Rectal smooth muscle tissue (tissue), 1 donor: ENCODE data around the gene STK38L.

Experiments used
- H3K27ac ChIP-seq: one replicate; pipeline ENCODE4 v1.7.0; 2013; ENCODE audit warnings: low read depth, low read length, inconsistent platforms
- H3K27me3 ChIP-seq: one replicate; pipeline ENCODE4 v1.7.0; 2013; ENCODE audit warnings: low read length; ENCODE audit not compliant: control insufficient read depth, insufficient read depth
- H3K36me3 ChIP-seq: one replicate; pipeline ENCODE4 v1.7.0; 2013; ENCODE audit warnings: low read length; ENCODE audit not compliant: control insufficient read depth, insufficient read depth
- H3K4me1 ChIP-seq: one replicate; pipeline ENCODE4 v1.7.0; 2013; ENCODE audit warnings: low read length; ENCODE audit not compliant: control insufficient read depth, insufficient read depth
- H3K4me3 ChIP-seq: one replicate; pipeline ENCODE4 v1.7.0; 2013; ENCODE audit warnings: low read length
- H3K9ac ChIP-seq: one replicate; pipeline ENCODE4 v1.7.0; 2013; ENCODE audit warnings: low read length

Gene STK38L

GRCh38 chr12:27347779-27348178, 103.7 kb downstream of the STK38L start:
- no peaks in the 10 kb centered on the region for H3K36me3 ChIP-seq
- no peak overlapping the region for H3K9ac ChIP-seq
- no peak overlapping the region for H3K27ac ChIP-seq
- no peaks in the 10 kb centered on the region for H3K4me1 ChIP-seq
- H3K4me3 ChIP-seq = no peak overlapping the region
- H3K27me3 ChIP-seq = no peaks in the 10 kb centered on the region

DNA sequence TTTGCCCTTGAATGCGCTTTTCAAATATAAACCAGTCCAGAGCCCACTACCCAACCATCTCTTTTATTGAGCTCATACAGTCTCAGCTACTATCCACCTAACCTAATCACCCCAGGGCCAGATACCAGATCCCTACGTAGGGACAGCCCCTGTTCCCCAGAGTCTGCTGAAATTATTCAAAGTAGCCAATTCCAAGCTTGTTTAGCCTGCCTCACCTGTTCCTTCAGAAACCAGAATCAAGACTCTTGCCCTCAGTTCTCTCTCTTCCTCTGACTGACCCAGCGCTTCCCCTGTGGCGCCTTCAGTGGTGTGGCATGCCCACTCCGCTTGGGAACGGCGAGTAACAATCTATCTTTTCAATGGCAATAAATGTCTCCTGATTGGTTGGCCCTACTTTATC, 107.4 kb downstream of the STK38L start:
- Histone ChIP-seq H3K4me3 (no peak overlapping the region), H3K27ac (no peak overlapping the region), H3K36me3 (no peaks in the 10 kb centered on the region), H3K9ac (no peak overlapping the region), H3K4me1 (no peaks in the 10 kb centered on the region), H3K27me3 (no peaks in the 10 kb centered on the region)

DNA sequence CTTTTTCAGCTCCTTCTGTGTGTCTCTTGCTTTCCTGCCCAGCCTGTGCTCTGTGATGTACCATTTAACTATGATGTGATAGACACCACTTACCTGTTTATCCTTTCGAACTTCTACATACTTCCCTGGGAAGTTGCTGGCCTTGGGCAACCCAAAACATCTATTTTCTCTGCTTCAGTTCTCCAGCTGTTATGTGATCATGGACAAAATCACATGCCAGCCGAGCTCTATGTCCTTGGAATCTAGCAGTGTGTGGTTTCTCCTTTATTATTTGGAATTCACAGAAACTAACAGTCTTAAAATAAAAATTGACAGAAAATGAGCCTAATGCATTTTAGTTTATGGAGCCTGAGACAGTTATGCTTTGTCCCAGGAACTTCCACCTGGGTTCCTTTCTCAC, 111.4 kb downstream of the STK38L start:
- H3K27me3 ChIP-seq = no peaks in the 10 kb centered on the region
- H3K4me1 ChIP-seq = no peaks in the 10 kb centered on the region
- no peak overlapping the region for H3K27ac ChIP-seq
- H3K36me3 ChIP-seq = no peaks in the 10 kb centered on the region
- H3K4me3 ChIP-seq = no peak overlapping the region
- no peak overlapping the region for H3K9ac ChIP-seq

- Histone ChIP-seq H3K36me3 (no peaks in the 10 kb centered on the region), H3K27ac (no peak overlapping the region), H3K9ac (no peak overlapping the region), H3K27me3 (no peaks in the 10 kb centered on the region), H3K4me1 (no peaks in the 10 kb centered on the region), H3K4me3 (no peak overlapping the region)
Observed at GRCh38 chr12:27355979-27356378, 111.9 kb downstream of the STK38L start.

DNA sequence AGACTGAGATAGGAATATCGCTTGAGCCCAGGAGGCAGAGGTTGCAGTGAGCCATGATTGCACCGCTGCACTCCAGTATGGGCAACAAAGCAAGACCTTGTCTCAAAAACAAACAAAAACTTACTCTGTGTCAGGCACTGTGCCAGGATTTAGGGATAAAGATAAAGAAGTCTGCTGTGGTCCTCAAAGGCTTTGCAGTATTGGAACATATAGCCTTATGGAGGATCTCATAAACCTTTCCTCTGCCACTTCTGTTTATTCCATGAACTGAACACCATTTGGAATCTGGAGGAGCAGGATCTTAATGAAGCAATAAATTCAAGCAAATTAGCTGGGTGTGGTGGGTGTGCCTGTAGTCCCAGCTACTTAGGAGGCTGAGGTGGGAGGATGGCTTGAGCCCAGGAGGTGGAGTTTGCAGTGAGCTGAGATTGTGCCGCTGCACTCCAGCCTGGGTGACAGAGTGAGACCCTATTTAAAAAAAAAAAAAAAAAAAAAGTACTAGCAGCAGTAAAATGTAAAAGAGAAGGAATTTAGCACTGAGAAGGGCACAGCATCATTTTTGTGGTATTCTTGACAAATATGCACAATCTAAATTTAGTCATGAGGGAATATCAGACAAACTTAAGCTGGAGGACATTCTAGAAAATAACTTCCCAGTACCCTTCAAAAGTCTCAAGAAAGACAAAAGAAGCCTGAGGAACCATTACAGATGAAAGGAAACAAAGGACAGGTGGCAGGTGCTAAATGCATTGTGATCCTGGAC, 115.7 kb downstream of the STK38L start:
- no peaks in the 10 kb centered on the region for H3K4me1 ChIP-seq
- no peak overlapping the region for H3K27ac ChIP-seq
- no peaks in the 10 kb centered on the region for H3K36me3 ChIP-seq
- H3K4me3 ChIP-seq = no peak overlapping the region
- H3K9ac ChIP-seq = no peak overlapping the region
- H3K27me3 ChIP-seq = no peaks in the 10 kb centered on the region

GRCh38 chr12:27361372-27361771, 117.3 kb downstream of the STK38L start:
- Histone ChIP-seq H3K27ac (no peak overlapping the region), H3K4me3 (no peak overlapping the region), H3K9ac (no peak overlapping the region), H3K4me1 (no peaks in the 10 kb centered on the region), H3K36me3 (no peaks in the 10 kb centered on the region), H3K27me3 (no peaks in the 10 kb centered on the region)

DNA sequence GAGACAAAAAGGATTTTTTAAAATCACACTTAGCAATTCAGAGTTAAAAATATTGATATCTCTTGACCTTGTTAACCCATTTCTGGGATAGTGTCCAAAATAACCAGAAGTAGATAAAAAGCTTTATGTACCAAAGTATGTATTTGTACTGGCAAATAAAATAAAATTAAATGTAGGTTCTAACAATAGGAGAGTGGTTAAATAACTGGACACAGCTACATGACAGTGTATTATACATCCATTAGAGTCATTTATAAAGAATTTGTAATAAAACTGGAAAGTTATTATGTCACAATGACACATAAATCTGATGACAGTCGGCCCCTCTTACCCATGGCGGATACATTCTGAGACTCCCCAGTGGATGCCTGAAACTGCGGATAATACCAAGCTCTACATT, 122.5 kb downstream of the STK38L start:
- Histone ChIP-seq H3K9ac (no peak overlapping the region), H3K4me3 (no peak overlapping the region), H3K36me3 (no peaks in the 10 kb centered on the region), H3K27ac (no peak overlapping the region), H3K4me1 (no peaks in the 10 kb centered on the region), H3K27me3 (no peaks in the 10 kb centered on the region)

DNA sequence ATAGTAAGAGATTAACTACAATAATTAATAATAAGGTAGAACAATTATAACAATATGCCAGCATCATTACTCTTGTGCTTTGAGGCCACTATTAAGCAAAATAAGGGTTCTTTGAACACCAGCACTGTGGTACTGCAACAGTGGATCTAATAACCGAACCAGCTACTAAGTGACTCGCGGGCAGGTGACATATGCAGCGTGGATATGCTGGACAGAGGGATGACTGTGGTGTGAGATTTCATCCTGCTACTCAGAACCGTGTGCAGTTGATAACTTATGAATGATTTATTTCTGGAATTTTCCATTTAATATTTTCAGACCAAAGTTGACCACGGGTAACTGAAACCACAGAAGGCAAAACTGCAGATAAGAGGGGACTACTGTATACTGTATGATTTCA, 123.0 kb downstream of the STK38L start:
- Histone ChIP-seq H3K27ac (no peak overlapping the region), H3K9ac (no peak overlapping the region), H3K27me3 (no peaks in the 10 kb centered on the region), H3K4me3 (no peak overlapping the region), H3K4me1 (no peaks in the 10 kb centered on the region), H3K36me3 (no peaks in the 10 kb centered on the region)
